ENCODE data around the gene TESK2. TPM values are rescaled to one million over a fixed set of nuclear protein-coding genes. Genes with fewer than 3 reads are reported as not detected.

Gene TESK2
- total RNA-seq, 2 experiments from 2014 or later: 4.9 to 6.6 TPM

GRCh38 chr1:45381243-45381642, 109.7 kb downstream of the TESK2 start:
- TF ChIP-seq, protein P1, sequence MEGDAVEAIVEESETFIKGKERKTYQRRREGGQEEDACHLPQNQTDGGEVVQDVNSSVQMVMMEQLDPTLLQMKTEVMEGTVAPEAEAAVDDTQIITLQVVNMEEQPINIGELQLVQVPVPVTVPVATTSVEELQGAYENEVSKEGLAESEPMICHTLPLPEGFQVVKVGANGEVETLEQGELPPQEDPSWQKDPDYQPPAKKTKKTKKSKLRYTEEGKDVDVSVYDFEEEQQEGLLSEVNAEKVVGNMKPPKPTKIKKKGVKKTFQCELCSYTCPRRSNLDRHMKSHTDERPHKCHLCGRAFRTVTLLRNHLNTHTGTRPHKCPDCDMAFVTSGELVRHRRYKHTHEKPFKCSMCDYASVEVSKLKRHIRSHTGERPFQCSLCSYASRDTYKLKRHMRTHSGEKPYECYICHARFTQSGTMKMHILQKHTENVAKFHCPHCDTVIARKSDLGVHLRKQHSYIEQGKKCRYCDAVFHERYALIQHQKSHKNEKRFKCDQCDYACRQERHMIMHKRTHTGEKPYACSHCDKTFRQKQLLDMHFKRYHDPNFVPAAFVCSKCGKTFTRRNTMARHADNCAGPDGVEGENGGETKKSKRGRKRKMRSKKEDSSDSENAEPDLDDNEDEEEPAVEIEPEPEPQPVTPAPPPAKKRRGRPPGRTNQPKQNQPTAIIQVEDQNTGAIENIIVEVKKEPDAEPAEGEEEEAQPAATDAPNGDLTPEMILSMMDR (conservative IDR thresholded peaks at IDR 0.05; ENCODE audit: low read length): no peak
- TF ChIP-seq EZH2phosphoT487 (IDR thresholded peaks at IDR 0.05; ENCODE audit: borderline replicate concordance, low read depth, low read length): no peak
- Histone ChIP-seq H3K4me3 (ENCODE audit: low read depth, low read length, poor library complexity, severe bottlenecking) (no peak overlapping the region), H3K79me2 (ENCODE audit: insufficient read depth, low read depth, low read length) (no peaks in the 10 kb centered on the region), H3K9me3 (ENCODE audit: low read length) (no peaks in the 10 kb centered on the region), H4K20me1 (ENCODE audit: insufficient read depth, low read length) (no peaks in the 10 kb centered on the region), H3K9me2 (ENCODE audit: insufficient read depth, low read length) (no peaks in the 10 kb centered on the region), H3K4me2 (ENCODE audit: low read length) (no peak overlapping the region), H3K27ac (ENCODE audit: low read depth, low read length, poor library complexity, severe bottlenecking) (no peak overlapping the region), H3K36me3 (ENCODE audit: insufficient read depth, low read length) (no peaks in the 10 kb centered on the region), H3K4me1 (ENCODE audit: insufficient read depth, low read length, poor library complexity, severe bottlenecking) (no peaks in the 10 kb centered on the region), H2AFZ (ENCODE audit: low read length) (no peak overlapping the region)
- ChIA-PET CTCF (ENCODE audit: unreplicated experiment) (no interaction called here), POLR2A (no interaction called here)
- intact Hi-C loops (cut with micrococcal nuclease; ENCODE audit: unreplicated experiment): no loop called here
- BruUV-seq (replicated peaks): no TSS peak
- DNase-seq (ENCODE audit: low spot score): no peak

- Histone ChIP-seq H2AFZ (ENCODE audit: low read length) (no peak overlapping the region), H3K36me3 (ENCODE audit: insufficient read depth, low read length) (no peaks in the 10 kb centered on the region)
- POLR2A ChIA-PET: no interaction called here
Observed at GRCh38 chr1:45380730-45381129, 110.2 kb downstream of the TESK2 start.

DNA sequence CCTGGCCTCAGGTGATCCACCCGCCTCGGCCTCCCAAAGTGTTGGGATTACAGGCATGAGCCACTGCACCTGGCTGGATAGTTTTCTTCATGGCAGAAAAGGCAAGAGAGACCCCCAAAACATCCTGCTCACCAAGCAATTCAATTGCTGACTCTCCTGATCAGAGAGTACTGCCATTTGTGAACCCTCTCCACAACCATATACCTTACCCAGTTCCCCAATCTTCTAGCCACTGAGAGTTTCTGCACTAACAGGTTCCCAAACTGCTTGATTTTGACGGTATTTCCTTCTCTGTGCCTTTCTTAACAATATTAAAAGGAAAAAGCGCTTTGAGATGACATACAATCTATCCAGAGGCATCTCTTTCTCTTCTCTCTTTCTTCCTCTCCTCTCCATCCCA, 110.8 kb downstream of the TESK2 start:
- ChIA-PET CTCF (ENCODE audit: unreplicated experiment) (no interaction called here), POLR2A (no interaction called here)
- no peaks in the 10 kb centered on the region for H3K79me2 ChIP-seq (ENCODE audit: insufficient read depth, low read depth, low read length)
- no peaks in the 10 kb centered on the region for H4K20me1 ChIP-seq (ENCODE audit: insufficient read depth, low read length)
- H2AFZ ChIP-seq (ENCODE audit: low read length): no peak overlapping the region
- H3K4me3 ChIP-seq (ENCODE audit: low read depth, low read length, poor library complexity, severe bottlenecking): no peak overlapping the region
- no peaks in the 10 kb centered on the region for H3K9me2 ChIP-seq (ENCODE audit: insufficient read depth, low read length)
- intact Hi-C loops (cut with micrococcal nuclease; ENCODE audit: unreplicated experiment): no loop called here
- DNase-seq (ENCODE audit: low spot score): no peak
- no peak overlapping the region for H3K4me2 ChIP-seq (ENCODE audit: low read length)
- peaks cover 6% of the 10 kb centered on the region for H3K4me1 ChIP-seq (ENCODE audit: insufficient read depth, low read length, poor library complexity, severe bottlenecking)
- H3K9me3 ChIP-seq (ENCODE audit: low read length): no peaks in the 10 kb centered on the region
- no peak overlapping the region for H3K27ac ChIP-seq (ENCODE audit: low read depth, low read length, poor library complexity, severe bottlenecking)
- no TSS peak for BruUV-seq (replicated peaks)
- no peaks in the 10 kb centered on the region for H3K36me3 ChIP-seq (ENCODE audit: insufficient read depth, low read length)
- TF ChIP-seq, protein P1 (conservative IDR thresholded peaks at IDR 0.05; ENCODE audit: low read length): no peak
- TF ChIP-seq EZH2phosphoT487 (IDR thresholded peaks at IDR 0.05; ENCODE audit: borderline replicate concordance, low read depth, low read length): no peak

More at GRCh38 chr1:45380730-45381129, 110.2 kb downstream of the TESK2 start:
- H3K9me3 ChIP-seq (ENCODE audit: low read length): no peaks in the 10 kb centered on the region
- no peak for DNase-seq (ENCODE audit: low spot score)
- no peak overlapping the region for H3K4me3 ChIP-seq (ENCODE audit: low read depth, low read length, poor library complexity, severe bottlenecking)
- H4K20me1 ChIP-seq (ENCODE audit: insufficient read depth, low read length): no peaks in the 10 kb centered on the region
- no TSS peak for BruUV-seq (replicated peaks)
- no peak overlapping the region for H3K4me2 ChIP-seq (ENCODE audit: low read length)
- intact Hi-C loops (cut with micrococcal nuclease; ENCODE audit: unreplicated experiment): no loop called here
- H3K79me2 ChIP-seq (ENCODE audit: insufficient read depth, low read depth, low read length): no peaks in the 10 kb centered on the region
- no peak overlapping the region for H3K27ac ChIP-seq (ENCODE audit: low read depth, low read length, poor library complexity, severe bottlenecking)
- CTCF ChIA-PET (ENCODE audit: unreplicated experiment): no interaction called here
- H3K4me1 ChIP-seq (ENCODE audit: insufficient read depth, low read length, poor library complexity, severe bottlenecking): peaks cover under 1% of the 10 kb centered on the region
- TF ChIP-seq EZH2phosphoT487 (IDR thresholded peaks at IDR 0.05; ENCODE audit: borderline replicate concordance, low read depth, low read length): no peak
- TF ChIP-seq, protein P1 (conservative IDR thresholded peaks at IDR 0.05; ENCODE audit: low read length): no peak
- no peaks in the 10 kb centered on the region for H3K9me2 ChIP-seq (ENCODE audit: insufficient read depth, low read length)

Data from OCI-LY7 (cell line).